Lung (tissue), 12 donors: ENCODE measurements around the gene B3GNT5. TPM values are rescaled to one million over a fixed set of nuclear protein-coding genes. Genes with fewer than 3 reads are reported as not detected.

Source experiments
- ATAC-seq: fragments of 200-7000 bp; cut with Tn5 transposase; one replicate; pipeline ENCODE4 v1.9.1; 2020; ENCODE audit warnings: moderate number of reproducible peaks; ENCODE audit not compliant: insufficient read depth, low FRiP score
- DNase-seq, 3 donors: peaks; one replicate each; pipeline ENCODE4 v3.0.0-alpha.2; 2013 to 2017
- H3K27ac ChIP-seq, 2 donors: one replicate each; pipeline ENCODE4 v1.5.1; 2013; ENCODE audit warnings: mild to moderate bottlenecking in 2 of 2, moderate library complexity in 2 of 2, control low read depth in 1 of 2, inconsistent platforms in 1 of 2, low read depth in 1 of 2, low read length in 1 of 2
- H3K27me3 ChIP-seq, 3 donors: one replicate each; pipeline ENCODE4 v1.5.1; 2013; ENCODE audit warnings: low read length in 2 of 3; ENCODE audit not compliant: control insufficient read depth in 3 of 3, insufficient read depth in 3 of 3
- H3K36me3 ChIP-seq, 4 donors: one replicate each; pipeline ENCODE4 v1.5.1; 2013; ENCODE audit warnings: low read length in 4 of 4, mild to moderate bottlenecking in 1 of 4, moderate library complexity in 1 of 4; ENCODE audit not compliant: control insufficient read depth in 4 of 4, insufficient read depth in 4 of 4
- H3K4me1 ChIP-seq, 5 donors: one replicate each; pipeline ENCODE4 v1.5.1; 2013; ENCODE audit warnings: low read length in 5 of 5, mild to moderate bottlenecking in 2 of 5, moderate library complexity in 1 of 5; ENCODE audit not compliant: control insufficient read depth in 5 of 5, insufficient read depth in 5 of 5
- H3K4me3 ChIP-seq: one replicate; pipeline ENCODE4 v1.5.1; 2013; ENCODE audit warnings: mild to moderate bottlenecking, control low read depth, moderate library complexity
- H3K9ac ChIP-seq, 2 donors: one replicate each; pipeline ENCODE4 v1.5.1; 2013; ENCODE audit warnings: low read length in 2 of 2, control low read depth in 1 of 2; ENCODE audit not compliant: insufficient read depth in 1 of 2
- H3K9me3 ChIP-seq, 4 donors: one replicate each; pipeline ENCODE4 v1.5.1; 2013; ENCODE audit warnings: low read length in 3 of 4, mild to moderate bottlenecking in 1 of 4, moderate library complexity in 1 of 4; ENCODE audit not compliant: control insufficient read depth in 4 of 4, insufficient read depth in 3 of 4
- CTCF ChIP-seq: IDR thresholded peaks from 2 replicates; pipeline ENCODE4 v1.5.1; 2012; ENCODE audit warnings: mild to moderate bottlenecking; ENCODE audit errors: control extremely low read depth, extremely low read depth
- WGBS, 2 donors: extraction: QIAGEN DNeasy Blood & Tissue Kit; methylation state at CpG; one replicate each; pipeline ENCODE4 v1.1.7; 2013; 5-methylcytosine and 5-hydroxymethylcytosine counted together
- polyA plus RNA-seq, 2 donors: library from polyadenylated mRNA; stranded (reverse); fragments of 200-250 nt; gene quantifications; one replicate each; pipeline ENCODE4 v1.2.1, GENCODE V29; 2013
- total RNA-seq, 2 donors: library from RNA; depleted of rRNA in 1 of 2; stranded (reverse); fragments of >200 nt in 1 of 2; gene quantifications; one replicate each; pipeline ENCODE4 v1.2.1, GENCODE V29; 2014 to 2021
- donor health status: control.
- donor health status: control.
- donor health status: Bipolar disorder and iron deficiency.
- donor health status: healthy.
- donor health status: DM: yes; HTN: yes; CAD: no.

The B3GNT5 gene
- total and polyA plus RNA-seq, 4 donors: 13.5 to 43.1 (median 26.8) TPM

- no peak overlapping the region for H3K4me3 ChIP-seq
- ATAC-seq (peak; percentile 53), DNase-seq (peak in 1 of 3 donors; percentile 24)
- peak overlapping the region; percentile 50 to 54 for H3K27ac ChIP-seq
- H3K4me1 ChIP-seq: peaks cover 0 to 7% (median 0%) of the 10 kb centered on the region in 5 donors
- no peaks in the 10 kb centered on the region for H3K9me3 ChIP-seq
- H3K9ac ChIP-seq: no peak overlapping the region
- no peak for TF ChIP-seq CTCF
- H3K27me3 ChIP-seq: no peaks in the 10 kb centered on the region
- no peaks in the 10 kb centered on the region for H3K36me3 ChIP-seq
- WGBS, 2 donors: 35 to 59% methylated on average over 13 of the region's 13 CpGs
Observed at GRCh38 chr3:183211352-183211751, 41.7 kb upstream of the B3GNT5 start.

- Histone ChIP-seq H3K4me3 (no peak overlapping the region), H3K9me3 (no peaks in the 10 kb centered on the region), H3K27me3 (no peaks in the 10 kb centered on the region), H3K4me1 (peaks cover 0 to 7% (median 0%) of the 10 kb centered on the region in 5 donors), H3K9ac (no peak overlapping the region), H3K27ac (peak overlapping the region; percentile 69 to 77), H3K36me3 (no peaks in the 10 kb centered on the region)
- DNase-seq (no peak), ATAC-seq (no peak)
- no peak for TF ChIP-seq CTCF
- 38 to 60% methylated on average over 12 of the region's 12 CpGs for WGBS, 2 donors
Observed at GRCh38 chr3:183212096-183212495, 41.0 kb upstream of the B3GNT5 start.

GRCh38 chr3:183212565-183212964, 40.5 kb upstream of the B3GNT5 start:
- H3K27me3 ChIP-seq: no peaks in the 10 kb centered on the region
- H3K4me3 ChIP-seq: no peak overlapping the region
- 20 to 50% methylated on average over 7 of the region's 7 CpGs for WGBS, 2 donors
- ATAC-seq (peak; percentile 40), DNase-seq (peak in 2 of 3 donors; percentile 55 to 56)
- no peaks in the 10 kb centered on the region for H3K9me3 ChIP-seq
- H3K36me3 ChIP-seq: no peaks in the 10 kb centered on the region
- no peak for TF ChIP-seq CTCF
- no peak overlapping the region for H3K9ac ChIP-seq
- H3K27ac ChIP-seq: peak overlapping the region; percentile 69 to 77
- H3K4me1 ChIP-seq: peaks cover 0 to 7% (median 0%) of the 10 kb centered on the region in 5 donors
